SKM-1 (cell line): ENCODE measurements around the gene SSU72.
"Not testable (repeated sequence)": the region's sequence is repeated elsewhere in the genome, so short reads cannot be mapped to it uniquely, and the experiment has no call there.

Experiments
- DNase-seq: peaks from one replicate; lab custom pipeline; 2025; ENCODE audit not compliant: unreplicated experiment; lab: John Stamatoyannopoulos, UW

Gene SSU72

DNA sequence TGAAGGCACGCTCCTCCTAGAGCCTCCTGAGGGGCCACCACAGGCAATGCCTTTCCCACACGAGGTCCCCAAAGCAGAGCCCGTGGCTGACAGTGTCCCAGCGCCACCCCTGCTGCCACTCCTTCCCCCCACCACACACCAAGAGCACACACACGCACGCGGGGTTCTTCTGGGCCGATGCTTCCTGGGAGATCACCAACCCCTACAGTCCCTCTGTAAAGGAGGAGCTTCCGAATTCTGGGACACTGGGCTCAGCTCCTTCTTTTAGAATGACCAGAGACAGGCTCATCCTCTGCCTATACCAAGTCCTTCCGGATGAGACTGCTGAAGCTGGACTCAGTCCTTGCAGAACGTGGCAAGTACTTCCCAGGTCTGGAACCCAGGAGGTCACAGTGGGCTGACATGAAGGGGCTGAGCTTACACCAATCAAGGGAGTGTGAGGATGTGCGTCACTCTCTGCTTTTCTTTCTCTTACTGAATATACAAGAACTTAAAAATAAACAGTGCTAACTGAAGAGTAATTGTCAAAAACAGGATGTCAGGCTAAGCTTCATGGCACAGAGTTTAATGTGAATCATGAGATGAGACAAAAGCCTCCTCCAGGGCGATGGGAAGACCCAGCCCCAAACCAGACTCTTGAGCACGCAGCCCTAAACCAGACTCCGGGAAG lies 12.7 kb downstream of the SSU72 start:
- no peak for DNase-seq

DNA sequence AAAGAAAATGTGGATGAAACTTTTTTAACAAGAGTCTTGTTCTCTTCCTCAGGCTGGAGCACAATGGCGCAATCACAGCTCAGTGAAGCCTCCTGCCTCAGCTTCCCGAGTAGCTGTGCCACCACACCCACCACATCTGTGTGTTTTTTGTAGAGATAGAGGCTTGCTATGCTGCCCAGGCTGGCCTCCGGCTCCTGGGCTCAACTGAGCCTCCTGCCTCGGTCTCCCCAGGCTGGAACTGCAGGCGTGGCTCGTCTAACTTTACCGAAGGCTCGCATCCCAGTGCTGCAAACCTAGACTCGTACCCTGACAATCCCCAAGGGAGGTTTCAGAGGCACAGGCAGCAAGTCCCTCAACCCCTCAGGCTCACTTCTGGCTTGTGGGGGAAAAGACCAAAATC lies 14.5 kb downstream of the SSU72 start:
- no peak for DNase-seq

DNA sequence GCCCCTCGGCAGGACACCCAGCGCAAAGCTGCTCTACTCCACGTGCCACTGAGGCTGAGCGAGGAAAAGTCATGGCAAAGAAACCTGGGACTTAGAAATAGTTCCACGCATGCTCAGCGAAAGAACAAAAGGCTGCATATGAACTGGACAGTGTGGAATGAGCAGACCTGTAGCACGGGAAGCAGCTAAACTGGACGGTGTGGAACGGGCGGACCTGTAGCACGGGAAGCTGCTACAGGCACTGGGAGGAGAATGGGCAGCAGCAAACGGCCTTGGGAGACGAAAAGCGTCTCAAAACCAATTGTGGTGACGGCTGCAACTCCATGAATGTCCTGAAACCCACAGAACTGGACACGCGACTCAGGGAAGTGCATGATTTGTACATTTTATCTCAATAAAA lies 15.6 kb downstream of the SSU72 start:
- DNase-seq = no peak

DNA sequence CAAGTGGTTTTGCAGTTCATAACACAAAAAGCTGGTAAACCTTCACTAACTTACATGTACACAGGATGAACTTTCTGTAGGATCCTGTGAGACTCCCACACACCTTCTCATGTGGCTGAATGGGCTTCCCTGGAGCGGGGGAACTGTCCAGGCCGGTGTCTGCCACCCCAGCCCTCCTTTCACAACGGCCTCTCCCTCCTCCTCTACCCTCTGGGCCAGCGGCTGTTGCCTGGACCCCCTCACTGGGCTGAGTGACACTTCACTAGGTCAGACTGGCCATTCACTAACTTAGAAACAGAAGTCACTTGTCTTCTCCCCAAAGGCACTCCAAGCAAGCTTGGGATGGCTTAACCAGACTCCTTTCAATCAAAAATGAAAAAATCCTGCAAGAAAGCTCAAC lies 16.1 kb downstream of the SSU72 start:
- DNase-seq = no peak

DNA sequence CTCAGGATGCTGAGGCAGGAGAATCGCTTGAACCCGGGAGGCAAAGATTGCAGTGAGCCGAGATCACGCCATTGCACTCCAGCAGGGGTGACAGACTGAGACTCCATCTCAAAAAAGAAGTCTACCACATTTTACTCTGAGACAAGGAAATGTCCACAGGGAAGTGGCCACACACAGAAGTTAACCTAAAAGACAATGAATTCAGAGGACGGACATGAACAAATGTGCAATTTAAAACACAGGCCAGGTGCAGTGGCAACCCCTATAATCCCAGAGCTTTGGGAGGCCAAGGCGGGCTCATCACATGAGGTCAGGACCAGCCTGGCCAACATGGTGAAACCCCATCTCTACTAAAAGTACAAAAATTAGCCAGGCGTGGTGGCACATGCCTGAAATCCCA lies 17.0 kb downstream of the SSU72 start:
- not testable (repeated sequence) for DNase-seq

DNA sequence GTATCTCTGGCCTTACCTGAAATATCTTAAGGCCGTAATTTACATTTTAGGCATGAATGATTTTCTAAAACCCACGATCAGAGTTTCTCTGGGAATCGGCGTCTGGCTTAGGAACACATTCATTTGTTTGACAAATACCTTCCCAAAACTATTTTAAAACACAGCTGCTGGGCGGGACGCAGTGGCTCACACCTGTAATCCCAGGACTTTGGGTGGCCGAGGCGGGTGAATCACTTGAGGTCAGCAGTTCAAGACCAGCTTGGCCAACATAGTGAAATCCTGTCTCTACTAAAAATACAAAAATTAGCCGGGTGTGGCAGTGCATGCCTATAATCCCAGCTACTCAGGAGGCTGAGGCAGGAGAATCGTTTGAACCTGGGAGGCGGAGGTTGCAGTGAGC lies 17.7 kb downstream of the SSU72 start:
- not testable (repeated sequence) for DNase-seq

DNA sequence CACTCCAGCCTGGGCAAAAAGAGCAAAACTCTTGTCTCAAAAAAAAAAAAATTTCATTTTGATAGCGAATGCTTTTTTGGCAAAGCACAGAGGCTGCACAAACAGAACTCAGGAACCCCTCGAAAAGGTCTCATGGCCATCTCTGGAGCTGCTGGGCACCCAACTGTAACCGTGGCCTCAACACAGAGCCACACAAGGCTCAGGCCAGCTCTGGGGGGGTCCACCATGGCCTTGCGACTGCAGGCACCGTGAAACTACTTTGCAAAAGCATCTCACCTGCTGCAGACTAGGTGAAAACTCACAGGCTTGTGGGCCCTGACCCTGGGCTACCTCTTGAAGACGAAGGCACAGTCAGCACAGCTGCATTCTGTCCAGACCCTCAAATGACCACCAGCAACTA lies 18.2 kb downstream of the SSU72 start:
- DNase-seq = no peak

DNA sequence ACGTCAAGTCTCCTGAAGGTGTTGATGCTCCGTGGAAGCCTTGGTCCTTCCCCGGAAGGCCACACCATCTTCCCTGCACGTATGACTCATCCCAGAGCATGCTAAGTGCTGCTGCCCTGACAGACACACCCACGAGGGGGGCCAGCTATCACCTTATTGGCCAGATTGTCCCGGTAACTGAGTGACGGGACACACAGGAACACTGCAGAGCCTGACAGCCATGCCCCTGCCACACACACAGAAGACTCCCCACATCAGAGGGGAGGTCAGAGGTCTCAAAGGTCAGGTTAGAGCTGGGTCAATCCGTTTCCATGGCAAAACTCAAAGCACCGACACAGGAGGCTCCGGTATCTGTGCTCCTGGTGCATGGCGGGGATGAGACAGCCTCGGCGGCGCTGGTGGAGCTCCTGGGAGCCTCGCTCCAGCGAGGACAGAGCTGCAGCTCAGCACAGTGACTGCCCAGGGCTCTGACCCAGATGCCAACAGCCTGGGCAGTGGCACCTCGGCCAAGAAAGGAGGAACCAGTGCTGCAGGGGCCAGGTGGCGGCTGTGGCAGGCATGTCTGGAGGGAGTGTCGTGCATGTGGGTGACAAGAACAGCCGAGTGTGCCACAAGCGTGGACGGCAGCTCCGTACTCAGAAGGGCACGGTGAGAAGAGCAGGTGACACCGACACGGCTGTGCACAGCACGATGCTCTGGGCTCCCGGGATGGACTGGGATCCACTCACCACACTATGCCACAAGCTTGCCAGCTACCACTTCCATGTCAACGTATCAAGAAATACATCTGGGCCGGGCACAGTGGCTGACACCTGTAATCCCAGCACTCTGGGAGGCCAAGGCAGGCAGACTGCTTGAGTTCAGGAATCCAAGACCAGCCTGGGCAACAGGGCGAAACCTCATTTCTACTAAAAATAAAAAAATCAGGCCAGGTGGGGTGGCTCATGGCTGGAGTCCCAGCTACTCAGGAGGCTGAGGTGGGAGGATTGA lies 19.4 kb downstream of the SSU72 start:
- DNase-seq = no peak

DNA sequence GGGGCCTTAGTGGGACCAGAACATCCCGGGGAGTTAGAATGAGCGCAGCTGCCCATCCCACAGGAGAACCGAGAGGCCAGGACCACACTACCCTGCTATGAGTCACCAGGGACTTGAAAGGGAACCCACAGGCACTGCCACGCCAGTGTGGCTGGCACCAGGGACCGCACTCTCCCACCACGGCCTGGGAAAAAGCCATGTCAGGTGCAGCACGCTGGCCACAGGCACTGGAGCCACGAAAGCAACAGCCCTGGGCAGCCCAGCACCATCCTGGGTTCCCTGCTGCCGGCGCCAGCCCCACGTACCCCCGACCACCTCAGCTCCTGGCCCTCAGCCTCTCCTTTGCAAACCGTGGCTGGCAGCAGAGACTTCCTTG lies 20.1 kb downstream of the SSU72 start:
- no peak for DNase-seq

DNA sequence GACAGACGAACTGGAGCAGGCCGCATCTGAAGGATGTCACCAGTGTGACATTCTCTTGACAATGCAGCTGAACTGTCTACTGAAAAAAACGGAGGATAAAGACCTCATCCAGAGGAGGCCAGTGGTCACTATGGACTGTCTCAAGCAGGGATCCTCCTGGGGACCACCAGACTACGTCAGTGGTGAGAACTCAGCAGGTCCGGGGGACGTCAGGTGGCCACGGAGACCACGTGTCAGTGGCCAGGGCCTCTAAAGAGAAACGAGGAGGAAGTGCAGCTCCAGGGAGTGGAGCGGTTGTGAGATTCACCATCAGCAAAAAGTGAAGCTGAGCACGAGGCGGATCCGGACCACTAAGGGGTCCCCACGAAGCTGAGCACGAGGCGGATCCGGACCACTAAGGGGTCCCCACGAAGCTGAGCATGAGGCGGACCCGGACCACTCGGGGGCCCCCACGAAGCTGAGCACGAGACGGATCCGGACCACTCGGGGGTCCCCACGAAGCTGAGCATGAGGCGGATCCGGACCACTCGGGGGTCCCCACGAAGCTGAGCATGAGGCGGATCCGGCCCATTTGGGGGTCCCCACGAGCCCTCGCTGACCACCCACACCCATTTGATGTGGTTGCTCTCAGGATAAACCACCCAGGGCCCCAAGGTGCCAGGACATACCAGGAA lies 20.7 kb downstream of the SSU72 start:
- no peak for DNase-seq

DNA sequence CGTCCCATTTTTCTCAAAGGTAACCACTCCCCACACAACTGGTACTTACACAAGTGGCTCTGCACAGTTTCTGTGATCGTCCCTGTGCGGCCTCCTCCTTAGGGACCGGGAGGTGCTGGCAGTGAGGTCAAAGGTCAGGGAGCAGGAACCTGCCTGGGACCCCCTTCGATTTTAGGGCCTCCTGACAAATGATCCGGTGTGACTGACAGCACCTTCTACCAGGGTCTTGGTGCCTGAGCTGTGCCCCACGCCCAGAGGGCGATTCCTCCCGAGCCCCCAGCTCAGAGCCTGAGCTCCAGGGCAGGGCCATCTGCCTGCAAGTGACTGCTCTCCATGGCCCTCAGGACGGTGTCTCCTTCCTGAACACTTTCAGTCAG lies 22.4 kb downstream of the SSU72 start:
- DNase-seq = no peak

DNA sequence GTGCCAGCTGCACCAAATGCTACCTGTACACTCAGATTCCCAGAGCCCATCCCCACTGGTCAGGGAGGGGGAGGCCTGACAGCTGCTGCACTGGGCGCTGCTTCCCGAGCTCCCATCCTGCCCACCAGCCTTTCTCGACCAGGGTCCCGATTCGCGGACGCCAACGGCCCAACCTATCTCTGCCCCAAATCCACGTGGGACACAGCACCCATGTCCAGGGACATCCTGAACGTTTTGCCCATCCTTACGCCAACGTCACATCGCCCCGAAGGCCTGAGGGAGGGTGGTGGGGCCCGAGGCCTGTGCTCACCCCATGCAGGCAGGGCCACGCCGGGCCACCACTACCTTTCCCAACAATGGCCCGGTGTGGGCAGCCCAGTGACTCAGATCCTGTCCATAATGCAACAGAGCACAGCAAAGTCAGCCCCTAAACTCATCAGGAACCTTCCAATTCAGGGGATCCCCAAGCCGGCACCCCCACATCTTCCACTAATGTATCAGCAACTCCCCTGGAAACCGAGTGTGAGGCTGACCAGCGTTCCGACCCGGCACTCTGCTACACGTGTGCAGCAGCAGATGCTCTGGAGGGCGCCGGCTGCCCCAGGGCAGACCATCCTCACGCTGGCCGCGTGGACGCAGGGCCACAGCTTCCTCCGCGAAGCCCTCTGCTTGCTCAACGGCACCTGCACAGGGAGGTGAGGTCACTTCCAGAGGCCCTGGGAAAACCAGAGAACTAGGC lies 23.0 kb downstream of the SSU72 start:
- DNase-seq = no peak

DNA sequence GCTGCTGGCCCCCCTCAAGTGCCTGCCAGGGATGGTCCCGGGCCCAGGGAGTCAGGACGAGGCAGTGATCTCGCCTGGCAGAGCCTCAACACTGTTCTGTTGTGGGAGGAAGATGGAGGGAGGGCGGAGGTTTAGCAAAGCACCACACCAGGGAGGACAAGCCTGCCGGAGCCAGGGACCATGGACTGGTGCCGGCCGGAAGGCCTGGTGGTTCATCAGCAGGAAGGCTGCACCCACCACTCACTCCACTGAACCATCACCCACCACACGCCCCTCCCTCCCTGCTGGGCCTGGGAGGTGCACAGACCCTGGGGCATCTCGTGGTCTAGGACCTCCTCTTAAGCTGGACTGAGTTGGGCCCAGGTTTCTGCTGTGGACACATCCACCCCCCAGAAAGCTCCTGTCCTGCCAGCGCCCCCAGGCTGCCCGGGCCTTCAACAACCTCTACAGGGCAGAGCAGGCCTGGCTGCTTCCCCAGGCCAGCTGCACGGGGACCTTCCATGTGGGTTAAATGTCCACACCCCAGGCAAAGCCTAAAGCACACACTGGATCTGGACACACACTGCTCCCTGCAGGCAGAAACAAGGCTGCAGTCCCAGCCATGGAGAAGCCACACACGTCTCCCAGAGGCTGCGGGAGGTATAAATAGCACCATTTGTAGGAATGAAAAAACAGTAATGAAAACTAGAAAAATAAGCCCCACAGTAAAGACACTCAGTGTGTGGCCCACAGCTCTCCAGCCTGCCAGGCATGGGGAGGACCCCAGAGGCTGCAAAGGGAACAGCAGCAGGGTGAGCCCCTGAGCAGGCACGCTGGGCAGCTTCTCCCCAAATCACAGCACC lies 23.9 kb downstream of the SSU72 start:
- no peak for DNase-seq

DNA sequence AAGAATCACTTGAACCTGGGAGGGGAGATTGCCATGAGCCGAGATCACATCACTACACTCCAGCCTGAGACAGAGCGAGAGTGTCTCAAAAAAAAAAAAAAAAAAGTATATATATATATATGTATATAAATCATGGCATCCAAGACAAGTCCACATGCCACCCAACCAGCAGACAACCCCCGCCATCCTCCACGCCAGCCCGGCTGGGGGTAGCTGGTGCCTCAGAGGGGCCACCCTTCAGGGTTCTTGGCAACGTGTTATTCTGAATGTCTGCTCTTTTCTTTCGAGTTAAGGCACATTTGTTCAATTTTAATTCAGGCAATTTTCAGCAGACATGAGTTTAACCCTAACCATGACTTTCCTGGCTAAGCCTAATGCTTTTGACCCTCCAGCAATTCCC lies 24.6 kb downstream of the SSU72 start:
- DNase-seq = no peak

DNA sequence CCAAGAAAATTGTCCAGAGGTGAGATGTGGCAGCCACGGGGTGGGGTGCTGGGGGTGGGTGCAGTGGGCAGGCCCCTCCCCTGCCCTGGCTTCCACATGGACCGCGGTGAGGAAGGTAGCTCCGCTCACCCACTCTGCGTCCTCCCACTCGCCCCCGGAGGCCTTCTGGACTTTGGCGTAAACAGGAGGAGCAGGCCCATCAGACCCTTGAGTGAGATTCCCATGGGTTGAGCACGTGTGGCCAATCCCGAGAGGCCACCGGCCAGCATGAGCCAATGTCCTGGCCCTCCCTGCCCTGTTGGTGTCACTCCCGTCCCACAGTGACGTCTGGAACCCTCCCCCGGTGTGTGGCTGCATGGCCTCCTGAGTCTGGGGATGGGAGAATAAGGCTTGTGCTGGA lies 26.1 kb downstream of the SSU72 start:
- DNase-seq = no peak

DNA sequence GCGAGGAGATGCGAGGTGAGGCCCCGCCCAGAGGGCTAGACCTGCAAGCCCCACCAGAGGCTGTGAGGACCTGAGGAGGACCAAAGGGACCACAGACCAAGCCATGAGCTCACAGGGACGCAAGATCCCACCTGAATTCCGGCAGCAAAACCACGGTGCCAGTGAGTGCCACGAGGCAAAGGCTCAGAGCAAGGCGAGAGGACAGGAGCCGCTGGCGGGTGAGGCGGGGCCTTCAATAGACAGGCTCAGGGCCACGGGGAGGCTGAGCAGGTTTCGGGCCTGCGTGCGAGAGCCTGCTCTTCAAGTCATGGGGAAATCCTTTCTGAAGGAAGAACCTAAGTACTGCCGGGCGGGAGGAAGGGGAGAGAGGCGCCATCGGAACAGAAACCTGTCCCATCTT lies 27.2 kb downstream of the SSU72 start:
- no peak for DNase-seq

DNA sequence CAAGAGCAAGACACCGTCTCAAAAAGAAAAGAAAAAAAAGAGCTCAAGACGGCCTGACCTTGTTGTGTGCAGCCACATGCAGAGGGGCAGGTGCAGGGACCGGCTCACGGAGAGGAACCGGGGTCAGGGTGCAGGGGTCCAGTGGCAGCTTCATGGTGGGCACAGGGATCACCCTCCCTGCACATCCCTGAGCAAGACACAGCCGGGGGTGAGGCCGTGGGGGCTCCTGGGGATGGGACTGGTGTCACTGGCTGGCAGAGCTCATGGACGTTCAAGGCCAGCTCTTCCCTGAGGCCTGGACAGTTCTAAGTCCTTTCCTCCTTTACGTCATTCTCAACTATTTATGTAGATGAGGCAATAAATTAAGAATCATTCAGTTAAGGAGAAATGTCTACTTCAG lies 27.7 kb downstream of the SSU72 start:
- DNase-seq = no peak

DNA sequence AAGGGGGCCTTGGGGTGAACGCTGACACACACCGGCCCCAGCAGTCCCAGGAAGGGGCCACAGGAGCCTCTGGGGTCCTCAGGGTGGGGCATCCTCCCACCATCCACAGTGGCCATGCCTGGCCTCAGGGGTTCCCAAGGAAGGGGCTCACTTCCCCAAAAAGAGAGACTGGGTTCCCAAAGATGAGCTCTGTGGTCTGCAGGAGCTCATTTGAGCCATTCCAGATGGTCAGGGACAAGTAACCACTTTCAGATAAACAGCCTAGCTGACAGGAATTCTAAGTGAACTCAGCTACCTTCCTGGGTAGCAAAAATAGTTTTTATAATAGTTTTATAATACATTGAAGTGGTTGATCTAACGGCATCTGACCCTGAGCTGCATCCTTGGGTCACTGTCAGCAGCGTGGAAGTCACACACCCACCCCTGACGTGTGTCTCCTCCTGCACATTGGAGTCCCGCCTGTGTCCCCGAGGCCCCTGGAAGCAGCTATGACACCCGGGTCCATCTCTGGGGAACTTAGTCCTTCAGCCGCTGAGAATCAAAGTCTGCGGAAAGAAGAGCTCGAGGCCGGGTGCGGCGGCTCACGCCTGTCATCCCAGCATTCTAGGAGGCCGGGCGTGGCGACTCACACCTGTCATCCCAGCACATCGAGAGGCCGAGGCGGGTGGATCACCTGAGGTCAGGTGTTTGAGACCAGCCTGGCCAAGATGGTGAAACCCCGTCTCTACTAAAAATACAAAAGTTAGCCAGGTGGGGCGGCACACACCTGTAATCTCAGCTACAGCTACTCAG lies 28.5 kb downstream of the SSU72 start:
- DNase-seq = no peak

DNA sequence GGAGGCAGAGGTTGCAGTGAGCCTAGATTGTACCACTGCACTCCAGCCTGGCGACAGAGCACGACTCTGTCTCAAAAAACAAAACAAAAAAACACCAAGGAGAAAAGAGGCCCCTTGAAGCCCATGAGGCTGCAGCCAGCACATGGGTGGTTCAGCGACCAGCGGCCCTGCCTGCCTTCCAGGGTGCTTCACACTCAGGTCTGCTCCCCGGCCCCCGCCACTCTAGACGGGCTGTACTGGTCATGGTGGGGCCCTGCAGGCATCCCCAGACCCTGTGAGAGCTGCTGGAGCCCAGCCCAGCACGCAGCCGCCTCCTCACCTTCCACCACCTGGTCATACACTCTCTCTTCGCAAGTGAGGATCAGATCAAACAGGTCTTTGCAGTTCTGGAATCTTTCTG lies 30.1 kb downstream of the SSU72 start:
- no peak for DNase-seq

DNA sequence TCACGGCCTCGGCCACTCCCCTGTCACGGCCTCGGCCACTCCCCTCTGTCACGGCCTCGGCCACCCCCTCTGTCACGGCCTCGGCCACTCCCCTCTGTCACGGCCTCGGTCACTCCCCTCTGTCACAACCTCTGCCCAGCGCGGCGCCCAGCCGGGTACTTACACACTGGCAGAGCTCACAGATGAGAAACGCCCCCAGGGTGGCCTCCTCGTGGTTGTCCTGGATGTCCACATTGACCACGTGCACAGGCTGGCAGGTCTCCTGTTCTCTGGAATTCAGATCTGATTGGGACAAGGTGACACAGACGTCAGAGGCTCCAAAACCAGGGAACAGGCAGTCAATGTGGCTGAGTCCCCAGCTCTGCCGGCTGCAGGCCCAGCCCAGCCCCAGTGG lies 31.0 kb downstream of the SSU72 start:
- no peak for DNase-seq
